OCI-LY3 (cell line): ENCODE measurements around the gene ANKS1B.

Experiments
- H2AFZ ChIP-seq: fragments of 200-600, 300-600 bp; shearing (Covaris generic); 2 replicates; pipeline ENCODE4 v1.6.0; 2014; ENCODE audit warnings: antibody characterized with exemption, low read depth, low read length
- H3K27ac ChIP-seq: fragments of 200-600, 300-600 bp; sonication (generic); 2 replicates; pipeline ENCODE4 v1.5.1; 2014; ENCODE audit warnings: mild to moderate bottlenecking, low read length, moderate library complexity, mixed read lengths
- H3K27me3 ChIP-seq: fragments of 200-600, 300-600 bp; sonication (generic); 2 replicates; pipeline ENCODE4 v1.6.1; 2014; ENCODE audit warnings: low read depth, low read length, mixed read lengths
- H3K36me3 ChIP-seq: fragments of 200-600, 300-600 bp; sonication (generic); replicated peaks from 2 replicates; pipeline ENCODE3; 2014; ENCODE audit warnings: low read depth, low read length, mixed read lengths
- H3K4me1 ChIP-seq: fragments of 300-600, 200-600 bp; sonication (generic); 2 replicates; pipeline ENCODE4 v1.6.1; 2014; ENCODE audit warnings: low read length, mixed read lengths
- H3K4me2 ChIP-seq: fragments of 200-600, 300-600 bp; sonication (generic); 2 replicates; pipeline ENCODE4 v1.6.1; 2014; ENCODE audit warnings: low read length, mixed read lengths
- H3K4me3 ChIP-seq: fragments of 300-600, 200-600 bp; sonication (generic); 2 replicates; pipeline ENCODE4 v1.5.1; 2014; ENCODE audit warnings: antibody characterized with exemption, mild to moderate bottlenecking, low read length, moderate library complexity
- H3K79me2 ChIP-seq: fragments of 300-600, 200-600 bp; shearing (Covaris generic); 2 replicates; pipeline ENCODE4 v1.6.1; 2014; ENCODE audit warnings: mild to moderate bottlenecking, low read length, mixed read lengths
- H3K9ac ChIP-seq: fragments of 300-600, 200-600 bp; shearing (Covaris generic); 2 replicates; pipeline ENCODE4 v1.6.0; 2014; ENCODE audit warnings: mild to moderate bottlenecking, low read length, moderate library complexity
- H3K9me3 ChIP-seq: fragments of 200-600, 300-600 bp; shearing (Covaris generic); 2 replicates; pipeline ENCODE4 v1.6.1; 2014; ENCODE audit warnings: low read length, mixed read lengths; ENCODE audit not compliant: insufficient read depth
- H4K20me1 ChIP-seq: fragments of 200-600, 300-600 bp; sonication (generic); 2 replicates; pipeline ENCODE4 v1.6.1; 2016; ENCODE audit warnings: low read length, mixed read lengths; ENCODE audit not compliant: insufficient read depth
- CTCF ChIP-seq: fragments of 200-600, 300-600 bp; sonication (generic); IDR thresholded peaks from 2 replicates; pipeline ENCODE4 v1.5.1; 2014; ENCODE audit warnings: antibody characterized with exemption, low read length, low read depth
- EZH2phosphoT487 ChIP-seq: fragments of 200-600 bp; shearing (Covaris generic); IDR thresholded peaks from 2 replicates; pipeline ENCODE4 v1.6.1; 2018; ENCODE audit warnings: antibody characterized with exemption, mixed run types, low read depth

ANKS1B gene

GRCh38 chr12:98754095-98754494 is 1230.6 kb downstream of the ANKS1B start:
- no peaks in the 10 kb centered on the region for H3K27me3 ChIP-seq
- peak overlapping the region; percentile 55 for H3K4me3 ChIP-seq
- peaks cover 20% of the 10 kb centered on the region for H3K4me1 ChIP-seq
- H3K9me3 ChIP-seq = no peaks in the 10 kb centered on the region
- peak overlapping the region; percentile 18; the same call in 1 of the 2 replicates for H3K9ac ChIP-seq
- H3K27ac ChIP-seq = peak overlapping the region; percentile 26; the same call in 1 of the 2 replicates
- TF ChIP-seq EZH2phosphoT487 (no peak), CTCF (no peak)
- no peaks in the 10 kb centered on the region for H4K20me1 ChIP-seq
- H3K79me2 ChIP-seq = no peaks in the 10 kb centered on the region
- peak overlapping the region; percentile 82 for H2AFZ ChIP-seq
- H3K36me3 ChIP-seq = no peaks in the 10 kb centered on the region
- H3K4me2 ChIP-seq = peak overlapping the region; percentile 75

GRCh38 chr12:98752726-98753125 is 1232.0 kb downstream of the ANKS1B start:
- Histone ChIP-seq H3K4me2 (no peak overlapping the region), H3K79me2 (no peaks in the 10 kb centered on the region), H3K9ac (no peak overlapping the region), H3K4me3 (no peak overlapping the region), H3K9me3 (no peaks in the 10 kb centered on the region), H3K27ac (no peak overlapping the region), H3K4me1 (peaks cover 20% of the 10 kb centered on the region), H2AFZ (no peak overlapping the region), H3K36me3 (no peaks in the 10 kb centered on the region), H3K27me3 (no peaks in the 10 kb centered on the region), H4K20me1 (no peaks in the 10 kb centered on the region)
- no peak for TF ChIP-seq CTCF
- TF ChIP-seq EZH2phosphoT487 = no peak

GRCh38 chr12:98751580-98752115 is 1233.1 kb downstream of the ANKS1B start:
- no peak overlapping the region for H2AFZ ChIP-seq
- H3K27me3 ChIP-seq = peaks cover 4% of the 10 kb centered on the region; the same call in 1 of the 2 replicates
- TF ChIP-seq EZH2phosphoT487 = no peak
- TF ChIP-seq CTCF = no peak
- H3K4me1 ChIP-seq = peaks cover 20% of the 10 kb centered on the region
- H3K36me3 ChIP-seq = no peaks in the 10 kb centered on the region
- no peaks in the 10 kb centered on the region for H3K79me2 ChIP-seq
- H3K9me3 ChIP-seq = no peaks in the 10 kb centered on the region
- no peak overlapping the region for H3K4me3 ChIP-seq
- no peaks in the 10 kb centered on the region for H4K20me1 ChIP-seq
- H3K27ac ChIP-seq = no peak overlapping the region
- H3K9ac ChIP-seq = no peak overlapping the region
- H3K4me2 ChIP-seq = no peak overlapping the region

- Histone ChIP-seq H3K36me3 (no peaks in the 10 kb centered on the region), H4K20me1 (no peaks in the 10 kb centered on the region), H3K9ac (no peak overlapping the region), H3K79me2 (no peaks in the 10 kb centered on the region), H3K27me3 (peaks cover 9% of the 10 kb centered on the region; the same call in 1 of the 2 replicates), H3K4me1 (peaks cover 27% of the 10 kb centered on the region), H3K4me3 (no peak overlapping the region), H3K4me2 (no peak overlapping the region), H3K9me3 (no peaks in the 10 kb centered on the region), H3K27ac (no peak overlapping the region), H2AFZ (no peak overlapping the region)
- TF ChIP-seq EZH2phosphoT487 (no peak), CTCF (no peak)
These were observed 1234.2 kb downstream of the ANKS1B start for GRCh38 chr12:98750511-98750910.
